HG03039 (cell line): Measurements from ENCODE around the gene CSNK1G2.
"Not testable (repeated sequence)": the region's sequence is repeated elsewhere in the genome, so short reads cannot be mapped to it uniquely, and the experiment has no call there.

Experiments used
- ATAC-seq: cut with Tn5 transposase; IDR thresholded peaks from one replicate; pipeline ENCODE4 v1.9.1; 2021; ENCODE audit warnings: mild to moderate bottlenecking, moderate library complexity; ENCODE audit not compliant: unreplicated experiment

The CSNK1G2 gene

DNA sequence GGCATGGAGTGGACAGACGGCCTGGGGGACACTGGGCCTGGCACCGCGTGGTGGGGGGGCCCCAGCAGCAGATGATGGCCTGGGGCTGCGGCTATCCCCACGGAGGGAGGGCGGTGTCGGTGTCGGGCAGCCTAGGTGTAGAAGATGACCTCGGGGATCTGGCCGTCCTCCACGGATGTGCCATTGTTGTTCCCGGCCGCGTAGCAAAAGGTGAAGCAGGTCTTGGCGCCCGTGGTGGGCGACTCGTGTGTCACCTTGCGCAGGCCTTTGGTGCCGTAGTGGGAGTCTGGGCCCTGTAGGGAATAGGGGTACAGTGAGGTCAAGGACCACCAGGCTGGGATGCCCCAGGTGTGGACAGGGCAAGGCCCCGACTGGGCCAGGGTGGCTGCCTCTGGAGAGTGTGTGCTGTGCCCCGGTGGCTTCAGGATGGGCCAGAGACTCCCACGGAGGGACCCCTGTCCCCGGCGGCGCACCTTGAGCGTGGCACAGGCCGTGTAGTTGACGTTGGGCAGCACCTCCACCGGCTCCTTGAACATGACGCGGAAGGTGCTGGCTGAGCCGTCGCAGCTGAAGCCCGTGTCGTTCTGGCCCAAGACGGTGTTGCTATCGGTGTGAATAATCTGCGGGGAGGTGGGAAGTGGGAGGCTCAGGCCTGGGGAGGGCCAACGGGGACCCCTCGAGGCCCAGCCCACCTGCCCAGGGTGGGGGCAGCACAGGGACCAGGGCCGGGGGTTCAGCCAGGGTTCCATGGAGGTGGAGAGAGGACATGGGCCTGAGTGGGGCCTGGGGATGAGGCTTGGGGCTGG lies 45.6 kb downstream of the CSNK1G2 start:
- no peak for ATAC-seq

DNA sequence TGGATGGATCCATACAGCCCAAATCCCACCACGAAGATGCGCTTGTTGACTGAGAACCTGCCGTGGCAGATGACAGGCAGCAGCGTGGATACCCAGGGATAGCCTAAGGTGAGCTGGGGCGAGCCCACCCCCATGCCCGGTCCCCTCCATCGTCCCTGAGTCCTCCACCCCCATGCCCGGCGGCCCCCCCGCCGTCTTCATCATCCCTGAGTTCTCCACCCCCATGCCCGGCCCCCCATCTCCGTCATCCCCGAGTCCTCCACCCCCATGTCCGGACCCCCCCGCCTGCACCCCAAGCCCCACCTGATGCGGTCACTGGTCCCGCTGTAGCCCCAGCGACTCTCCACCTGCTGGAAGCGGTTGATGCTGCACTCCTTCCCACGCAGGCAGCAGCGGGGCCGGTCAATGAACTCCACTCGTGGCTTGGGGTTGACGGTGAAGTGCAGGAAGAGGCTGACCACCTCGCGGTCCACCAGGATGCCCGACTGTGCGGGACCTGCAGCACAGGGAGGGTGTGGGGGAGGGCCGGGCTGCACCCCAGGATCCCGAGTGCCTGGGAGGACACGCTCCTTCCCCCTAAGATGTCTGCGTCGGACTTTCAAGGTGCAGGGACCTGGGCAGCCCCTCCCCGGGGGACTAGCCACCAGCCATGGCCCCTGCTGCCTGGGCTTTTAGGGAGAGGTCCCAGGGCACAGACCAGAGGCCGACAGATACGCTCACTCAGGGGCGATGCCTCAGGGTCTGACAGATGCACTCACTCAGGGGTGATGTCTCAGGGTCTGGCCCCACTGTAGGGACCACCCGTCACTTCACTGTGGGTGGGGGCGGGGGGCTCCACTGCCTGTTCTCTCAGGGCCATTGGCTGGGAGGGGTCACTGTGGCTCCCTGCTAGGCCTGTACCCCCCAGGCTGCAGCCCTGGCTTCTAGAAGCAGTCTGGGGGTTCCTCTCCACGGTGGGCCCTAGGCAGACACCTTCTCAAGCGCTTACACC lies 46.5 kb downstream of the CSNK1G2 start:
- no peak for ATAC-seq

DNA sequence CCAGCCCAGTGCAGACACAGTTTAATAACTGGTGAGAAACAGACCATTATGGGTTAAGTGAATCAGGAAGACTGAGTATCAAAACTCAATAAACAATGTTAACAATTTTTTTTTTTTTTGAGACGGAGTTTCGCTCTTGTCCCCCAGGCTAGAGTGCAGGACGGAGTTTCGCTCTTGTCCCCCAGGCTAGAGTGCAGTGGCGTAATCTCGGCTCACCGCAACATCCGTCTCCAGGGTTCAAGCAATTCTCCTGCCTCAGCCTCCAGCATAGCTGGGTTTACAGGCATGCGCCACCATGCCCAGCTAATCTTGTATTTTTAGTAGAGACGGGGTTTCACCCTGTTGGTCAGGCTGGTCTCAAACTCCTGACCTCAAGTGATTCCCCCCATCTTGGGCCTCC lies 47.5 kb downstream of the CSNK1G2 start:
- ATAC-seq = not testable (repeated sequence)

DNA sequence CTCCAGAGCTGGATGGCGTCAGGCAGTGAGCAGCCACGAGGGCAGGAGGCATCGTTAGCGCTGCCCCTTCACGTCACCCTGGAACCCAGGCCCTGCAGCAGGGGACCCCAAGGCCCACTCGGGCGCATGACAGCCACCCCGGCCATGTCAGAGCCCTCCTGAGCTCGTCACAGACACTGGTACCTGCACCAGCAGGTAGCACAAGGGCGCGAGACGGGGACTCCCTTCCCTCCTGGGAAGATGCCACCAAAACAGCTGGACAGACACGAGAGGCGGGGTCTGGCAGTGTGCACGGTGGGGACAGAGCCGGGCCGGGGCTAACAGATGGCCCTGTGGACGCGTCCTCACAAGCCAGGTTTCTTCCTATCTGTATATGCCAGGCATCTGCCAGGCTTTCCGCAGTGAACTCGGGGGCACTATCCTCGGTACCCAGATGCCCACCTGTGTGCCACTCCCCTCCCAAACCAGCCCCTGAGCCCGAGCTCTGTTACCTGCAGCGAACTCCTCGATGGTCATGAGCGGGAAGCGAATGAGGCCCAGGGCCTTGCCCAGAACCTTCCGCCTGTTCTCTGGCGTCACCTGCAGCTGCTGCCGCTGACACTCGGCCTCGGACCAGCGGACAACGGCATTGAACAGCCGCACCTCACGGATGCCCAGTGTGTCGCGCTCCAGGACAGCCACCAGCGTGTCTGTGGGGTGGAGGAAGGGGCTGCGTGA lies 48.7 kb downstream of the CSNK1G2 start:
- ATAC-seq = no peak

DNA sequence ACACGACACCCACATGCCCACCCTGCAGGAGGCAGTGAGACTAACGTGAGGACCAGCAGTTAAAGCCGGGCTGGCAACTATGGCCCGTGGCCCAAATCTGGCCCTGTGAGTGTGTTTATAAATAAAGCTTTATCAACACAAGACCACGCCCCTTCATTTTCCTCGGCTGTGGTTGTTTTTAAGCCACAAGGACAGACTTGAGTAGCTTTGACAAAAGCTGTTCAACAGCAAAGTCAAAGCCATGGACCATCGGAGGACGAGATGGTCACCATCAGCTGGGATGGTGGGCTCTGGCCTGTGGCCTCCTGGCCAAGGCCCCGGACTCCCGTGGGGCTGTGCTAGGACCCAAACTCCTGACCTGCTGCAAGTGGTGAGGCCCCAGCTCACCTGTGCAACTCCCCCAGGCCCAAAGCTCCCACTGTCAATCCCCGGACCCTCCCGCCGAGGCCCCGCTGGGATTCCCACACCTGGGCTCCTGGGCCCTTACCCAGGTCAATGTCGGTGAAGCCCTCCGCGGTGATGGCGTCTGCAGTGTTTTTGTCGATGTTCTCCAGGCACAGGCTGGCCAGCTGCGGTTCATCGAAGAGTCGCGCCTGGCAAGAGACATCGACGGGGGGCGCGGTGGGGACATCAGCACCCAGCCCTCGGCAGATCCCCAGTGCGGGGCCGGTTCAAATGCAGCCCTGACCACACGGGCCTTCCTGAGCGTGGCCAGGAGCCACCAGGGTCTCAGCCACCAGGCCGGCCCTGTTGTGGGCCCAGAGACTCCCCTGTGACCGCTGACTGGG lies 49.5 kb downstream of the CSNK1G2 start:
- ATAC-seq = no peak

DNA sequence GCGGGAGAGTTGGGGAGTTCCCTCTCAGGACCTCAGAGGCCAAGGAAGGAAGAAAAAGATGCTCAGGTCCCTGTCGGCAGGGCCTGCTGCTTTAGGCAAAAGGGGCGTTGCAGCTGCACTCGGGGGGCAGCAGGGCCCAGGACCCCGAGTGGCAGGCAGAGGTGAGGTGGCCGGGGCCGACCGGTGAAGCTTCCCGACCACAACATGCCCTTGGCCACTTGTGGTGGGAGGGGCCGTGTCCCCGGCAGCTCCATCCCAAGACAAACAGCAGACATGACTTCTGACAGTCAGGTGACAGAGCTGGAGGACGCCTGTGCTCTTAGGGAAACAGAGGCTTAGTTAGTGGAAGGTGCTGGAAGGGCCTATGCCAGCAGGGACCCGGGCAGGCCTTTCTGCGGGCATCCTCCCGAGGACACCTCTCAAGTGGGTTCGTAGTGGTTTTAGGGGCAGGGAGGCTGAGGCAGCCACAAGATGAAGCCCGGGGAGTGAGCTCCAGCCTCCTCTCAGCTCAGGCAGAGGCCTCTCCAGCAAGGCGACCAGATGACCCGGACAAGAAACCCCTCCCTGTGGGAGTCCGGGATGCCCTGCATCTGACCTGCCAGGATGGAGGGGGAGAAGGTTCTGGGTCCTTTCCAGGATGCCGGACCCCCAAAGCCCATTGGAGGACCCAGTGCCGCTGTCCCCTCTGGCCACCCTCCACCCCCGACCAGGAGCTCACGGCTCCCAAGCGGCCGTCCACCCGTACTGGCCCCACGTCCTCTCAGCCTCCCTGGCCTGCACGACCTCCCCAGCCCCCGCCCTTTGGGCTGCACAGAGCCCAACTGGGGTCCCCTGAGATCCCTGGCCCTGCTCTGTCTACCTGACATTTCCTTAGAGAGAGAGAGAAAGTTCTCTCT lies 50.3 kb downstream of the CSNK1G2 start:
- no peak for ATAC-seq

DNA sequence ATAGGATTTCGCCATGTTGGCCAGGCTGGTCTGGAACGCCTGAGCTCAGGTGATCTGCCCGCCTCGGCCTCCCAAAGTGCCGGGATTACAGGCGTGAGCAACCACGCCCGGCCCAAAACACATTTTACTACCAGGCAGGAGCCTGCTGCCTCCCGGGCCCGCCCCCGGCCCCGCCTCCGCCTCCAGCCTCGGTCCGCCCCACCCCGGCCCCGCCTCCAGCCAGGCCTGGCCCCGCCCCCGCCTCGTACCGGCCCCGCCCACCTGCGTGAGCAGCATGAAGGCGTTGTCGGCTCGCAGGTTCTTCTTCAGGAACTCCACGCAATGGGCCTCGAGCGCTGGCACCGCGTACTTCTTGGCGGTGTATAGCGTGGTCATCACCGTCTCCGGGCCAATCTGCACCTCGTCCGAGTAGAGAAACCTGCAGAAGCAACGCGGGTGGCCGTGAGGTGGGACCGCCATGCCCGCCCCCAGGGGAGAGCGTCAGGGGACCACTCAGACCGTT lies 51.8 kb downstream of the CSNK1G2 start:
- no peak for ATAC-seq

DNA sequence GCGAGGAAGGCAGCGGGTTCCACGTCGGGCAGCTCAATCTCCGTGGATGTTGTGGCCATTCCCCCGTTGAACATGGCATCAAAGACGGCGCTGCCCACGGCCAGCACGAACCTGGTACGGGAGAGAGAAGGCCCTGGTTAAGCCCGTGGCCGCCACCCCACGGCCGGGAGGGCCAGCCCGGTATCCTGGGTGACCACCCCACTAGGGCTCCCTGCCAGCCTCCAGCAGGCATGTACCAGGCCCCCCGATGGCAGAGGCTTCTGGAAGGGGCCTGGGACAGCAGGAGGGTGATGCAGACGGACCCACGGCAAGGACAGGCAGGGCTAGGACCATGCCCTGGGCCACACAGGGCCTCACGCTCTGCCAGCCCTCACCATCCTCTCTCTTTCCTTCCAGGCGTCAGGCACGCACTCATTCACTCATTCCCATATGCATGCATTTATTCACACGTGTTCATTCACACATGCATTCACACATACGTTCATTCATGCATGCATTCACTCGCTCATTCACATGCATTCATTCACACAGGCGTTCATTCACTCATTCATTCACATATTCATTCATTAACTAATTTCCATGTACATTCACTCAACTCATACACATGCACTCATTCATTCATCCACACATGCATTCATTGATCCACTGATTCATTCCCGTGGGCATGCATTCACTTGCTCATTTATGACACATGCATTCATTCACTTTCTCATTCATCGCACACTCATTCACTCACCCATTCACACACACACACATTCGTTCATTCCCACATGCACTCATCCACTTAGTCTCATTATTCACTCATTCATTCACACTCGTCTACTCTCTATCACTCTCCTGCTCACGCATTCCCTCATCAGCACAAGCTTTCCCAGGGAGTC lies 56.6 kb downstream of the CSNK1G2 start:
- ATAC-seq = no peak

DNA sequence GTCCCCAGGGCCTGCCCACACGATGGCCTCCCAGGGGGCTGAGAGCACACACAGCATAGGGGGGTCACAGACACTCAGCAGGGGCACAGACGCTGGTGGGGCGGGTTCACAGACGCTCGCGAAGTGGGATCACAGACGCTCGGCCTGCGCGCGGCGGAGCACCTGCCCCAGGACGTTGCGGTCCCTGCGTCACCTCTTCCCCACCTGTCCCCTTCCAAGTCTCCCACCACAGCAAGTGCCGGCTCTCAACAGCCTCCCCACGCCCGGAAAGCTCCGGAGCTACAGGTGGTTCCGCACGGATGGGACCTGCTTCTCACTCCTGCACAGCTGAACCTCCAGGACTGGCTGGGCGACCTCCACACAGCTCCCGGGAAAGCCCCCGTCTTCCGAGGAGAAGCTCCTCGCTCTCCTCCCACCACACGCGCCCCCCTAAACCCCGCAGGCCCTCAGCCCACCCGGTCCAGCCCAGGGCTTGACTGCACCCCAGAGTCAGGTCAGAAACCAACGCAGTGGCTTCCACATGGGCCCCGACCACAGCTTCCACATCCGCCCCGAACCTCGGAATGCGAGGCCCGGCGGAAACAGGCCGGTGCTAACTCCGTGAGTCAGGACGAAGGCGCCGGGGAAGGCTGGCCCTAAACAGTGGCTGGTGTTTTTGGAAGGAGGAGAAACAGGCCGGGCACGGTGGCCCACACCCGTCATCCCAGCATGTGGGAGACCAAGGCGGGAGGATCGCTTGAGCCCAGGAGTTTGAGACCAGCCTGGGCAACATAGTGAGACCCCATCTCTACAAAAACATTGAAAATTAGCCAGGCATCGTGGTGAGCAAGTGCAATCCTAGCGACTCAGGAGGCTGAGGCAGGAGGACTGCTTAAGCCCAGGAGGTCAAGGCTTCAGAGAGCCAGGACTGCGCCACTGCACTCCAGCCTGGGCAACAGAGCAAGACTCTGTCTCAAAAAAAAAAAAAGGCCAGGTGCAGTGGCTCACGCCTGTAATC lies 58.0 kb downstream of the CSNK1G2 start:
- ATAC-seq = no peak

DNA sequence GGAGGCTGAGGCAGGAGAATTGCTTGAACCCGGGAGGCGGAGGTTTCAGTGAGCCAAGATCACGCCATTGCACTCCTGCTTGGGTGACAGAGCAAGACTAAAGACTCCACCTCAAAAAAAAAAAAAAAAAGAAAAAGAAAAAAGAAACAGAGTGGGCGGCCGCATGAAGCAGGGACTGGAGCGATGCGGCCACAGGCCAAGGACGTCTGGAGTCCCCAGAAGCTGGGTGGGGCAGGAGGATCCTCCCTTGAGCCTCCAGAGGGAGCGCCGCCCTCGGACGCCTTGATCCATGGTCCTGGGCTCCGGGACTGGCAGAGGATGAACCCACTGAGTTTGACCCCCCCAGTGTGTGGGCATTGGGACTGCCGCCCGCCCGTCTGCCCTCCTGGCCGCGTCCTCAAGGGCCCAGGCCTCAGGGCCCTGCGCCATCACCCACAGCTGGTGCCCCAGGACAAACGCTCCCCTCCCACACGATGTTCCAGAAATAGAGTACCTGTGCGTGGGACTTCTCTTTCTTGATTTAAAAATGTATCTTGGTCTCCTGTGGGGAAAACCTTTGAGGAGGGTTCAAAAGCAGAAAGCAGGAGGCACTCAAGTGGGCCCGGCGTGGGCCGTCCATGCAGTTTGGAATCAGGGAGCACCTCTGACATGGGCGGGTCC lies 59.0 kb downstream of the CSNK1G2 start:
- no peak for ATAC-seq

DNA sequence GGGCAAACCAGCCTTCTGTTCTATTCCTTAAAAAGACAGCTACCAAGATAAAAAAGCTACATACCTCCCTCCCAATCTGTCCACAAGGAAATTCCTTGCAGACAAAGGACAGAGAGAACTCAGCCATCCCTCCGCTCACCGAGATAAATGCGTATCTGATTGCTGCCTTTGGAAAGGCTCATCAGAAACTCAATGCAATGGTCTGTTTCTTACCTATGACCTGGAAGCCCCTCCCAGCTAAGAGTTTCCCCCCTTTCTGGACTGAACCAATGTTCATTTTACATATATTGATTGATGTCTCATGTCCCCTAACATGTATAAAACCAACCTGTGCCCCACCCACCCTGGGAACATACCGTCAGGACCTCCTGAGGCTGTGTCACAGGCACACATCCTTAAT lies 62.9 kb downstream of the CSNK1G2 start:
- no peak for ATAC-seq

DNA sequence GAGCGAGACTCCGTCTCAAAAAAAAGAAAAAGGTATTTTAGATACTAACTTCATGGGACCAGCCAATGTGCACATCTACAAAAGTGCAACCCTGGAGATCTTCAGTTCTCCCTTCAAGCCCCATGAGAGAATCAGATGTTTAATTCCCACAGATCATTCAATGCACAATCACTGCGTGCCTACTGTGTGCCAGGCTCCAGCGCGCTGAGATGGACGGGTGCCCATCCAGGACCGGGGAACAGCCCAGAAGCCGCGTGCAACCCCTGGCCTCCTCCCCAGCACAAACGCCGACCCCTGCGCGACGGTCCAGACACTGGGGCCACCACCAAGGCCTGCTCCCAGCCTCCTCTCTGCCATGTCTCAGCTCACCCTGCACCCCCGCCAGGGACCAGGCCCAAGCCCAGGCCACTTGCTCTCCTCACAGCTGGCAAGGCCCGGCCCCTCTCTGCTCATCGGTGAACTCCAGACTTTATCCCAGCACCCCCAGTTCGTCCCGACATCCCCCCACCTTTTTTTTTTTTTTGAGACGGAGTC lies 69.2 kb downstream of the CSNK1G2 start:
- ATAC-seq = no peak

DNA sequence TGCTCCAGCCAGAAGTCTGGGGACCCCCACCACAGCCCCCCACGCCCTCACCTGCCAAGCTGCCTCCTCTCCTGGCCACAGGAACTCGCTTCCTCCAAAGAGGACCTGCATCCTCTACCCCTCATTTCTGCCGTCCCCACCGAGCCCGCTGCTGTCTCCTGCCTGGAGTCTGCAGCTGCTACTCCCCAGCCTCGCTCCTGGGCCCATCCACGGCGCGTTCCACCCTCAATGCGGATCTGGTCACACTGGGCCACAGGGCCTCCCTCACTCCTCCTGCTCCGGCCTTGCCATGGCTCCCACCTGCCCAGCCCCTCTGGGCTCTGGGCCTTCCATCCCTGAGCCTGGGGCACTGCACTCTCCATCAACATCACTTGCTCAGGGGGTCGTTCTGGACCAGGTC lies 70.2 kb downstream of the CSNK1G2 start:
- ATAC-seq = no peak

DNA sequence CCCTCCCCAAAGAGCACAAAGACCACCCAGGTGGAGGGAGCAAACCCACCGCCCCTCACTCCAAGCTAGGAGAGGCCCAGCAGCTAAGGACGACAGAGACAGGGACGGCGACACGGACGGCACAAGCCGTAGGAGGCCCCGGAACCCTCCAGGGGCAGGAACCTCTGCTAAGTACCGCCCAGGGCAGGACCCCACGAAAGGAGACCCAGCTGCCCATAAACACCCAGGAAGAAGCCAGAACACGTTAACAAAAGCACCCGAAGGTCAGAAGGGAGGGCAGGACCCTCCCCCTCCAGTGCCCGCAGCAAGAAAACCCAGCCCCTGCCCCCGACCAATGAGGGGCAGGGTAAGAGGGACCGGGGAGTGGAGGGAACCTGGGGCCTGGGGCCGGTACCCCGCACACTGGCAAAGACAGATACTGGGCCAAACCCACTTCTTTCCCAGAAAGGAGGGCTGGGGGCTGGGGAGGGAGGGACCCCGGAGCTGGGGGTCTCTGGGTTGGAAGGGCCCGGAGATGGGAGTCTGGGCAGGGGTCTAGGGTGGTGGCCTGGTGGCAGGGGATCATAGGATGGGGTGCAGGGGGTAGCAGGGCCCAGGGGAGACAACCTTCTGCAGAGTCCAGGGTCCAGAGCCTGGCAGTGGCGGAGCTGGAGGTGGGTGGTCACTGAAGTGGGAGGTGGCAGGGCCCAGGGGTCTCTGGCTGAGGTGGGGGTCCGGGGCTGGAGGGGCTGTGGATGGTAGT lies 72.1 kb downstream of the CSNK1G2 start:
- ATAC-seq = no peak

DNA sequence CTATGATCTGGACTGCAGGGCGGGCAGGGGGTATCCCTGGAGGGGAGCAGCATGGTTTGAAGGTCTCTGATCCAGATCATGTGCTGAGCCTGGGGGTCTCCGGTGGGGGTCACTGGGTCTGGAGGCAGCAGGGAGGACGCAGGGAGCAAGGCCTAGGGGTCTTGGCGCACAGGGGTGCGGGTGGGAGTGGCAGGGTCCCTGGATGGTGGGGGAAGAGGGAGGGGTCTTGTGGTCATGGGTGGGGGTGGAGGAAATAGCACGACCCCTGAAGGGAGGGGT lies 72.7 kb downstream of the CSNK1G2 start:
- ATAC-seq = no peak

DNA sequence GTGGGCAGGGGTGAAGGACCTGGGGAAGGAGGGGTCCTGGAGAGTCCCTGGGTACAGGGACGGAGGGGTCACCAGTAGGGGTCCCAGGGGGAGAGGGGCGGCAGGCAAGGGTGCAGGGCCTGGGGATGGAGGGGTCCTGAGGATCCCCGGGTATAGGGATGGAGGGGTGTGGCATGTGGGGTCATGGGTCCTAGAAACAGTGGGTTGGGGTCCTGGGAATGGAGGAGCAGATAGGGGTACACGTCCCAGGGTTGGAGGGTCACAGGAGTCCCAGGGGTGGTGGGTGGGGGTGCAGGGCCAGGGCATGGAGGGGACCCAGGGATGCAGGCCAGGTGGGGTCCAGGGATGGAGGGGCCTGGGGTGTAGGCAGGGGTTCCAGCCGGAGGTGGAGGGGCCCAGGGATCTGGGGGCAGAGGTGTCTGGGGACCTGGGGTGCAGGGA lies 73.2 kb downstream of the CSNK1G2 start:
- ATAC-seq = no peak
